ENCODE measurements around the gene PPP1R18. TPM values are rescaled to one million over a fixed set of nuclear protein-coding genes. Genes with fewer than 3 reads are reported as not detected.

The PPP1R18 gene
- total RNA-seq, 1 donor from 2014 or later = 77.3 TPM

DNA sequence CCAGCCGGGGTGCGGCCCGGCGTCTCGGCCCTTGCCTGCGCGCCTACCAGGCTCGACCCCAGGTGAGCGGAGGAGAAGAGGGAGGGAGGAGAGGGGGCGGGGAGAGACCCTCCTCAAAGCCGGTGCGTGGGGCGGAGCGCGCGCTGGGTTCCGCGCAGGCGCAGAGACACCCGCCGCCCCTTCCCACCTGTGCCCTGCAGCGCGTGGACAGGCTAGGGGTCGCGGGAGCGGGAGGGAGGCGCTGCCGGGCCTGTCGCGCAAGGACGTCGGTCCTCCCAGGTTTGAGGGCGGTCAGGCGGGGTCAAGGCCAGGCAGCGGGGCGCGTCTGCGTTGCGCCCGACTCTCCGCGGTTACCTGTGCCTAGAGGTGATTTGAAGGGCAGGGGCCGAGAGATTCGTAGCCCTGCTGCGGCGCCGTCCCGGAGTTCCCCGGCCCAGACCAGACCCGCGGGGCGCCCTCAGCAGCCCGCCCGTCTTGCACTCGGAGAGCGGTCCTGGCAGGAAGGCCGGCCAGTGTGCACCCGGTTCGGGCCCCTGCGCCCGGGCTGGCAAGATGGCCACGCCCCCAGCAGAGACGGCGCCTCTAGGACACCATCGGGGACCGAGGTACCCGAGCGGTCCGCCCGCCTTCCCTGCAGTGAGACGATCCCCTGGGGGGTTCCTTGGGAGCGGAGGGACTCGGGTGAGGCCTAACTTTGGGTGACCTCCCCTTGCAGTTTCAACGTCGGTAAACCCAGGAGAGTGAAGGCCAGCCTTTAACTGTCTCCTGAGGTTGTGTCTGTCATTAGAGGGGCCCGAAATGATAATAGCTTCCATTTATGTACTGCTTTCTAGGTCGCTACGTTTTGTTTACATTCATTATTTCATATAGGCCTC, 39.0 kb downstream of the PPP1R18 start:
- H3K4me3 ChIP-seq (ENCODE audit: low read depth, low read length) = peak overlapping the region; percentile 92
- TF ChIP-seq, protein P1, sequence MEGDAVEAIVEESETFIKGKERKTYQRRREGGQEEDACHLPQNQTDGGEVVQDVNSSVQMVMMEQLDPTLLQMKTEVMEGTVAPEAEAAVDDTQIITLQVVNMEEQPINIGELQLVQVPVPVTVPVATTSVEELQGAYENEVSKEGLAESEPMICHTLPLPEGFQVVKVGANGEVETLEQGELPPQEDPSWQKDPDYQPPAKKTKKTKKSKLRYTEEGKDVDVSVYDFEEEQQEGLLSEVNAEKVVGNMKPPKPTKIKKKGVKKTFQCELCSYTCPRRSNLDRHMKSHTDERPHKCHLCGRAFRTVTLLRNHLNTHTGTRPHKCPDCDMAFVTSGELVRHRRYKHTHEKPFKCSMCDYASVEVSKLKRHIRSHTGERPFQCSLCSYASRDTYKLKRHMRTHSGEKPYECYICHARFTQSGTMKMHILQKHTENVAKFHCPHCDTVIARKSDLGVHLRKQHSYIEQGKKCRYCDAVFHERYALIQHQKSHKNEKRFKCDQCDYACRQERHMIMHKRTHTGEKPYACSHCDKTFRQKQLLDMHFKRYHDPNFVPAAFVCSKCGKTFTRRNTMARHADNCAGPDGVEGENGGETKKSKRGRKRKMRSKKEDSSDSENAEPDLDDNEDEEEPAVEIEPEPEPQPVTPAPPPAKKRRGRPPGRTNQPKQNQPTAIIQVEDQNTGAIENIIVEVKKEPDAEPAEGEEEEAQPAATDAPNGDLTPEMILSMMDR (conservative IDR thresholded peaks at IDR 0.05; ENCODE audit: low read depth, low read length) = no peak
- no peak for DNase-seq (ENCODE audit: low read depth)

DNA sequence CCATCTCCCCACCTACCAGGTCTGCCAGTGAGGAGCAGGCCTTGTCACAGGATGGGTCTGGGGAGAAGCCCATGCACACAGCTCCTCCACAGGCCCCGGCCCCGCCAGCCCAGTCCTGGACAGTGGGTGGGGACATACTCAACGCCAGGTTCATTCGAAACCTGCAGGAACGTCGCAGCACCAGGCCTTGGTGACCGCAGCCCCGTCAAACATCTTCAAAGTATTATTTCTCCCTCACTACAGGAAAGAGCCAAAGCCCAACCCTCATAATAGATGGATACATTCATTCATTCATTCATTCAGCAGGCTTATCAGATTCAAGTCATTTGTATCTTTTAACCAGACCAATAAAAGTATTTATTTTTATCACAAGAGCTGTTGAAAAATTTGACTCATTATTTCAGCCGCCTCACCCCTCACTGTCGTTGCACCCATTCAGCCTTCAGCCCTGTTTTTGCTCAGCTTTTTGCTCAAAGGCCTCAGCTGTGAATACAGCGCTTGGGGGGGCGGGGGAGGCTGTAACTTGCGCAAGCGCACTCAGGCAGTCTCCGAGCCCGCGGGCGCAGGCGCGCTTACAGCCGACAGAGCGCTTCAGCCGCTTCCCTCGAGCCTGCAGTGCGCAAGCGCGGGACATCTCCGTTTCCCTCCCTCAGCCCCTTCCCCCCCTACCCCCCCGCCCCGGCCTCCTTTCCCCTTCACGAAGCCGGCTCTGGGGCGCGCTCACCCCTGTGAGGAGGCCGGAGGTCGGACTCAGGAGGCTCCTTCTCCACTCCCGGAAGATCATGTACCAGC, 39.8 kb downstream of the PPP1R18 start, which contains the start of gene C6orf136:
C6orf136 (plus strand) TSS at position 684 of the 792 bp plus-strand sequence; CDS start at position 783, 99 bp downstream.
- peak within 1 kb of the TSS; percentile 92 for H3K4me3 ChIP-seq (ENCODE audit: low read depth, low read length)
- TF ChIP-seq, protein P1 (conservative IDR thresholded peaks at IDR 0.05; ENCODE audit: low read depth, low read length) = no peak
- DNase-seq (ENCODE audit: low read depth) = peak; percentile 26

DNA sequence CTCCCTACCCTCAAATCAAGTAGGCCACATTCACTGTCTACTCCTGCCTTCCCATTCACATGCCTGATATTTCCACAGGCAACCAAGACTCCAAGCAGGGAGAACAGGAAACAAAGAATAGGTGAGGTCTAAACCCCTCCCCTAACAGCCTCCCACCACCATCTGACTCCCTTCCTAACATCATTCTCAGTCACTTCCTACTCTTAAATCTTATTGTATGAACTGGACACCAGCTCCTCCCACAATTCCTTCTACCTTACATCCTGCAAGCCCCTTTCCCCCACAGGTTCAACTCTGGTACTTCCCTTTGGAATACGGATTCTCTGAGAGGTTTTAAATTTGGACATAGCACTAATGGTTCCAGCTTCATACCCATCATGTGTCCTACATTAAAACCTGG, 40.5 kb downstream of the PPP1R18 start:
- TF ChIP-seq, protein P1 (conservative IDR thresholded peaks at IDR 0.05; ENCODE audit: low read depth, low read length) = no peak
- H3K4me3 ChIP-seq (ENCODE audit: low read depth, low read length) = peak overlapping the region; percentile 92
- DNase-seq (ENCODE audit: low read depth) = no peak

DNA sequence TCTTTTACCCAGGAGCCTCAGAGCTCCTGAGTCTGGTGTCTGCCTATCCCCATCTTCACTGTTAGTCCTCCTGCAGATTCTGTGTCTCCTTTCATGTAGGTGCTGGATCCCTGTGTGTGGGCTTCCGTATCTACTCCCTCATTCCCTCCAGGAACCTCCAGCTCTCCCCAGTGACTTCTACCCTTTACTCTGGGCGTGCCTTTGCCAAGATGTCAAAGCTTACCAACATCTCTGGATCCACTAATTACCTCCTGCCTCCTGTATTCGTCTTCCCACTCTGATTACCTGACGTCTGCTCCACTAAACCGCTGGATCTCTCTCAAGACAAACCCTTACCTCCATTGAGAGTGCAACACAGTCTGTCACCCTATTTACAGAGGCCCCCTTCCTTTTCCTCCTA, 41.7 kb downstream of the PPP1R18 start:
- H3K4me3 ChIP-seq (ENCODE audit: low read depth, low read length) = no peak overlapping the region
- TF ChIP-seq, protein P1 (conservative IDR thresholded peaks at IDR 0.05; ENCODE audit: low read depth, low read length) = no peak
- no peak for DNase-seq (ENCODE audit: low read depth)

DNA sequence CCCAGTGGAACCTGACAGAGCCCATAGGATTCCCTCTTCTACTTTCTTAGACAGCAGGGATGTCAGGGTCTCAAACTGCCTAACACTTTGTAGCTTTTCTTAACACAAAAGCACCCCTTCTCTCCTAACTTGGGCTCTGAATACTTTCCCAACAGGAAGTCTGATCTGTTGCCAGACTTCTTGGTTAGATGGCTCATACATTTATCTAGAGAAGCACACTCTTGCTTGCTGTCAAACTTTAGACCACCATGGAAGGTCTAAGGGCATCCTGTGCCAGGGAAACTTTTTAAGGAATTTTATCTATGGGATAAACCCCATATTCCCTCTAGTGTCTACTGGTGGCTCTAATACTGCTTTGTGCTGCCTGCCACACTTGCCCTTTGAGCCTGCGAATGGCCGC, 42.8 kb downstream of the PPP1R18 start:
- TF ChIP-seq, protein P1 (conservative IDR thresholded peaks at IDR 0.05; ENCODE audit: low read depth, low read length) = no peak
- DNase-seq (ENCODE audit: low read depth) = no peak
- no peak overlapping the region for H3K4me3 ChIP-seq (ENCODE audit: low read depth, low read length)

DNA sequence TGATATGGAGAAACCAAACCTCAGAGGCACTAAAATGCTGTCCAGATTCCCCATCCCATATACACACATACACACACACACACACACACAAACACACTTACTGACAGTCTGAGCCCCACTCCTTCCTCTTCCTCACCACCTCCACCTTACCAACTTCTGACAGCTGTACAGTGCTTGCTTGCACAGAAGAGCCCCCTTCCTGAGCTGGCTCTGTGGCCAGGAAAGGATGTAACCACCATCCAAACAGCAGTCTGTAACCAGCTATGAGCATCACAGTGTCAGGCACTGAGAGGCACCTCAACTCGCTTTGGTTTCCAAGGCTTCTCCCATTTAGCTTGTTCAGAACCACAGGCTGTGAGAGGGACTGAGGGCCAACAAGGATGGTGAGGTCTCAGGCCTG, 45.4 kb downstream of the PPP1R18 start:
- DNase-seq (ENCODE audit: low read depth) = no peak
- H3K4me3 ChIP-seq (ENCODE audit: low read depth, low read length) = no peak overlapping the region
- TF ChIP-seq, protein P1 (conservative IDR thresholded peaks at IDR 0.05; ENCODE audit: low read depth, low read length) = no peak
